Embryonic facial prominence (tissue), 1 donor: Measurements from ENCODE around the gene HEMGN.
"Not testable (repeated sequence)": the region's sequence is repeated elsewhere in the genome, so short reads cannot be mapped to it uniquely, and the experiment has no call there.

ENCODE experiments used
- DNase-seq: peaks from one replicate; pipeline ENCODE4 v3.0.0-alpha.2; 2016; ENCODE audit errors: extremely low spot score

Gene HEMGN, protein sequence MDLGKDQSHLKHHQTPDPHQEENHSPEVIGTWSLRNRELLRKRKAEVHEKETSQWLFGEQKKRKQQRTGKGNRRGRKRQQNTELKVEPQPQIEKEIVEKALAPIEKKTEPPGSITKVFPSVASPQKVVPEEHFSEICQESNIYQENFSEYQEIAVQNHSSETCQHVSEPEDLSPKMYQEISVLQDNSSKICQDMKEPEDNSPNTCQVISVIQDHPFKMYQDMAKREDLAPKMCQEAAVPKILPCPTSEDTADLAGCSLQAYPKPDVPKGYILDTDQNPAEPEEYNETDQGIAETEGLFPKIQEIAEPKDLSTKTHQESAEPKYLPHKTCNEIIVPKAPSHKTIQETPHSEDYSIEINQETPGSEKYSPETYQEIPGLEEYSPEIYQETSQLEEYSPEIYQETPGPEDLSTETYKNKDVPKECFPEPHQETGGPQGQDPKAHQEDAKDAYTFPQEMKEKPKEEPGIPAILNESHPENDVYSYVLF

DNA sequence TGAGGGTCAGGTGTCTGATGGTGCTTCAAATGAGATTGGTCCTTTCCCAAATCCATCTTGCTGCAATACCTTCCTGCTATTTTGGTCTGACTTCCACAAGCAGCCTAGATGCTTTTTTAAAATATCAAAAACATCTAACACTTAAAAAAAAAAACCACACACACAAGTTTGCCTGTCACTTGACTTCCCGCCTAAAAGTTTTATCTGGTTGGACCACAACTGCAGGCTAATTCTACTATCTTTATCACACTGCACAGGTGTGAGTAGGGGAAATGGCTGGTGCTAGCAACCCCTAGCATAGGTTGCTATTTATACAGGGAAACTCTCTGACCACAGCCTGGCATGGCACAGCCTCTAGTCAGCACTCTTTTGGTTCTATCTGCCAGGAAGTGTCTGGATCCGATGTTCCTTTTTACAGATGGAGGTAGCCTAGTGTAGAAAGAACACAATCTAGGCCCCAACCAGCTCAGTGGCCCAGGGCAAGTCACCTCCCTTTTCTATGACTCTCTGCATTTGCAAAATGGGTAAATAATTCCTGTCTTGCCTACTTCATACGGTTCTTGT is at the start of gene HEMGN:
Gene HEMGN (minus strand): TSS at position 92 of the 564 bp plus-strand sequence. CDS start 36 bp downstream, at position 56.
- no peak for DNase-seq

DNA sequence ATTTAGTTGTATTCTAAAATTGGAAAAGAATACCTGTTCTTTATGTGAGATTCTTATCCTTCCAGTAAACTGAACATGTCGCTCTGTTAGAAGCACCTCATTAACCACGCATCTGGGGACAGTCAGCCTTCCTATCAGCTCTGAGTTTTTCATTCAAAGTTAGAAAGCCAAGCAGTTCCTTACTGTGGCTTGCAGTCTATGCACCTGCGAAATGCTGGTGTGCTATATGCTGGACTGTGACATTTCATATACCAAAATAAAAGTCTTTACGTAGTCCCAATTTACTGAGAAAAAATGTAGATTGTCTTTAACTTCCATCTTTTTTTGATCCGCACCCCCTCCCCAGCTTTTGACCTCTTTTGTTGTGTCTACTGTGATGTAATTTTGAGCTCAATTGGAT is 49.5 kb upstream of the HEMGN start:
- no peak for DNase-seq

DNA sequence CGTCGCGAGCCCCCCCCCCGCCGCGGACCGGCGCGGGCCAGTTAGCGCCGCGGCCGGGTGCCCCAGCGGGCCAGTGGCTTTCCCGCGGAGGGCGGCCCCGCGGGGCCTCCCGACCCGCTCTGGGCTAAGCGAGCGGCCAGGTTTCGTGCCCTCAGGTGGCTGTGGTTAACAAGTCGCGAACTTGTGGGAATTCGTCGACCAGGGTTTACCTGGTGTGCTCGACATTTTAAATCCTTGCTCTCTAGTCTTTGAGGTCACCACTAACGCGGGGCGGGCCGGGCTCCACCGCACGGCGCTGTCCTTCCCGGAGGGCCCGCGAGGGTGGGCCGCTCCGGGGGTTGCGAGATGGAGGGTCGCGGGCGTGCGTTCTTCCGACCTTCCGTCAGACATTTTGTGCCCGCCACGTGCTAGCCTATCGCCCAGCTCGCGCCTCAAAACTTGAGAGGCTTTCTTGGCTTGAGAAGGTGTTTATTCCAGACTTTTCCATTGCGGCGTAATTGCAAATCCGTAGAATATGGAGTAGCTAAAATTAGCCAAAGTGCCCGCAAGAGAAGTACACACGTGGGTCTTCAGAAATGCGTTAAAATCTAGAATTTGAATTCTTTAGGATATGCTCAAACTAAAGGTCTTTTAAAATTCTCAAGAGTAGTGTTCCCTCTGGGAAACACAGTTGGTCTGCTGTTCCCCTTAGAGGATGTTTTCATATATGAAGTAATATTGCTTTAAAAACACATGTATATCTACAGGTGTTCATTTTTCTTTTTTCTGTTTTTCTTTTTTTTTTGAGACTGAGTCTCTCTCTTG is 47.3 kb upstream of the HEMGN start:
- no peak for DNase-seq

DNA sequence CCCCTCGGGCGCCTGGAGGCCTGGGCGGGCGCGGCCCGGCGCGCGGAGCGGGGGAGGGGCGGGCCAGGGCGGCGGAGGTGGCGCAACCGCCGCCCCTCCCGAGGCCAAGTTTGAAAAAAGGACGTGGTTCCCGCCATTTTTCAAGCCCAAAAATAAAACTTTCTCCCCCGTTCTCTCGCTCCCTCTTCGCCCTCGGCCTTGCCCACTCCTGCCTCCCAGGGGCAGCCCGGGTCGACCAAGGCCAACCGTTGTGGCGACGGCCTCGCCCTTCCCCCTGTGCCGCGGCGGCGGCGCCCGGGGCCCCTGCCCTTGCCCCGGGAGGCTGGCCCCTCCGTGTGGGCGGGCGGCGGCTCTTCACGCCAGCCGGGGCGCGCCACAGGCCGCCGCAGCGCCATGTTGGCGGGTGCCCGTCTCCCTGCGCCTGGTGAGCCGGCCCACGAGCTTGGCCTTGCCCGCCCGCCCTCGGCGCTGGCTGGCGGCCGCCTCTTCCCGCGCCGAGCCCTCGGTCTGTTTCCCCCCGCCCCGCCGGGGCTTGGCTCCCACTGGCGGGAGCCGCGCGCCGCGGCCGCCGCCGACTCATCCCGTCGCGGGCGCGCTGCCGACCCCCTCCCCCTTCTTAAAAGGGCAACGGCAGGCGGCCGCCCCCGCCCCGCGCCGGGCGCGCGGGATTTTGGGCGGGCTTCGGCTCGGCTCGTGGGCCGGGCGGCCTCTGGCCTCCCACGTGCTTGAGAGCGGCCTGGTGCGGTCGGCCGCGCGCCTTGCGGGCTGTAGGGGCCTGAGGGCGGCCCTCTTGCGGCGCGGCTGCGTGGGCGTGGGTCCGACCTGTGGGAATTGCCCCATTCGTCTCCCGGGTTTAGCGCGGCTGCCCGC is 46.5 kb upstream of the HEMGN start:
- peak; percentile 66 for DNase-seq

DNA sequence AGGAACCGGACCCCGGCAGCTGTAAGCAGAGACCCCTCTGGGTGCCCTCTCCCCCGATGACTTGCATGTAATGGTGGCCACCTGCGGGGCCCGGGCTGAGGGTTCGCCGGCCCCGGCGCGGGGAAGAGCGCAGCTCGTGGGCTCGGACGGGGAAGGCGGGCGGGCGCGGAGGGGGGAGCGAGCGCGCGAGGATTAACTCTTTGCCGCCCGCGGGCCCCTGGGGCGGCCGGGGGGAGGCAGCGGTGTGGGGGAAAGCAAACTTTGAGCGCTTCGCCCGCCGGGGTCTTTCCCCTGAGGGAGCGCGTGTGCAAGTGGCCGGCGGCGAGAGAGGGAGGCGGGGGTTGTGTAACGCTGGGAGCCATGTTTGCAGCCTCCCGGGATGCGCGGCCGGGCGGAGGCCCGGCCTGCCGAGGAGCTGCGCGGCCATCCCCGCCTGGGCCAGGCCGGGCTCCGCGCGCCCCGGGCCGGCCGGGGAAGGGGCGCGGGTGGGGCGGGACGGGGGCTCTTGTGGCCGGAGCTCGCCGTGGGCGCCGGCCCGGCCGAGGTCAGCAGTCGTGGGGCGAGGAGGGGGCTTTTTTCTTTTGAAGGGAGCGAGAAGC is 45.7 kb upstream of the HEMGN start:
- DNase-seq, result no peak

DNA sequence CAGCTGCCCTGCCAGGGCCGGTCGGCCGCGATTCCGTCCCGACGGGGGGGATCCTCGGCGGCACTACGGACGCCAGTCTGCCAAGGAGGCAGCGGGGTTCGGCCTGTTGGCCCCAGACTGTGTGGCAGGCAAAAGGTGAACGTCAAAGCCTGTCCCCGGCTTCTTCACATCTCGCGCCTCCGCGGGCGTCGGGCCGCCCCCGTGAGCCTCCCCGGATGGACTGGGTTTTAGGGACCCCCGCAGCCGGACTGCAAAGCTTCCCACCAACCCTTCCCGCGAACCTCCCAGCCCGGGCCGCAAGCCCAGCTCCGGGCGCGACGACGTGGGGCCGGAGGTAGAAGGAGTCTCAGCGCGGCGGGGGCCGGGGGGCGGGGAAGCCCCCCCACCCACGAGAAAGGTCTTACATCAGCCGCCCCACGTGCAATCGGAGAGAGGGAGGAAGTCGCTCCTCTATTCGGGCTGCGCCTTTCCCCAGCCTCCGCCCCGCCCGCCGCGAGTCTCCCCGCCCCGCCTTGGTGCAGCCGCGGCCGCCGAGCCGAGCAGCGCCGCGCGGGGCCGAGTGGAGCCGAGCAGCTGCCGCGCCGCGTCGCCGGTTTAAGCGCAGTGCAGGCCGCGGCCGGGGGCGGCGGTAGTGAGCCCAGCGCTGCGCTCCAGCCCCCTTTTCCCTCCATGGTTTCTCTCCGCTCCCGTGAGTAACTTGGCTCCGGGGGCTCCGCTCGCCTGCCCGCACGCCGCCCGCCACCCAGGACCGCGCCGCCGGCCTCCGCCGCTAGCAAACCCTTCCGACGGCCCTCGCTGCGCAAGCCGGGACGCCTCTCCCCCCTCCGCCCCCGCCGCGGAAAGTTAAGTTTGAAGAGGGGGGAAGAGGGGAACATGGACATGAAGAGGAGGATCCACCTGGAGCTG is 45.0 kb upstream of the HEMGN start, which contains the start of gene ANP32B:
Gene ANP32B (plus strand): TSS at position 659 of the 906 bp plus-strand sequence. CDS start 215 bp downstream, at position 874.
- peak; percentile 92 for DNase-seq

DNA sequence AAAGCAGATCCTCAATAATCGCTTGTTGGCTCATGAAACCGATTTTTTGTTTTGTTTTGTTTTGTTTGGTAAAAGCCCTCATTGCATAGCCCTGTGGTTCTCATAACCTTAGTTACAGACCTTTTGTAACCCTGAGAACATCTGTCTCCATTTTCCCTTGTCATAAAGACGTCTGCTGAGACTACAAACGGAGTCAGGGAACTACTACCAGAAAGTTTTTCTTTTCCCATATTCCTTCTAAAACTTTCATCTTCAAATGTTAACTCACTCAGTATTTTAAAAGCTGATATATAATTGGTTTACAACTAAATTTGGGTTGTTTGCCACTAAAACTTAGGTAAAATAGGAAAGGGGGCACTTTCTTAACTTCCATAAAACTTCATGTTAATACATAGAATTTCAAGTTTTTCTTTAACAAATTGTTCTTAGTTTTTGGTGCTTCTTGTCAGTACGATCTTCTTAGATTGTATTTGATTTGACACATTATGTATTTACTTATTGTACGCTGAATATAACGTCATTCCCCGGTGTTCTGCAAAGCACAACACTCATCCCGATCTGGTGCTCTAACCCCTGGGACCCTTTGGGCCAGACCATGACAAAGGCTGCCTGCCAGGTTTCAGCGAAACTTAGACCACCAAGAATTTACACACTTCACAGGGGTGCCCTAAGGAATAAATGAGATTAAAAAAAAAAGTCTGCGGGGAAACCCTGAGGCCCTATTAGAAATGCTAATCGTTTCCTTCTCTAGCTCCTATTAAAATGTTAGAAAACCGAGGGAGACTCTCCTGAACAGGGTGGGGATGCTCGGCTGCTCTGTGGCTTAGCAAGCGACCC is 44.1 kb upstream of the HEMGN start:
- no peak for DNase-seq

DNA sequence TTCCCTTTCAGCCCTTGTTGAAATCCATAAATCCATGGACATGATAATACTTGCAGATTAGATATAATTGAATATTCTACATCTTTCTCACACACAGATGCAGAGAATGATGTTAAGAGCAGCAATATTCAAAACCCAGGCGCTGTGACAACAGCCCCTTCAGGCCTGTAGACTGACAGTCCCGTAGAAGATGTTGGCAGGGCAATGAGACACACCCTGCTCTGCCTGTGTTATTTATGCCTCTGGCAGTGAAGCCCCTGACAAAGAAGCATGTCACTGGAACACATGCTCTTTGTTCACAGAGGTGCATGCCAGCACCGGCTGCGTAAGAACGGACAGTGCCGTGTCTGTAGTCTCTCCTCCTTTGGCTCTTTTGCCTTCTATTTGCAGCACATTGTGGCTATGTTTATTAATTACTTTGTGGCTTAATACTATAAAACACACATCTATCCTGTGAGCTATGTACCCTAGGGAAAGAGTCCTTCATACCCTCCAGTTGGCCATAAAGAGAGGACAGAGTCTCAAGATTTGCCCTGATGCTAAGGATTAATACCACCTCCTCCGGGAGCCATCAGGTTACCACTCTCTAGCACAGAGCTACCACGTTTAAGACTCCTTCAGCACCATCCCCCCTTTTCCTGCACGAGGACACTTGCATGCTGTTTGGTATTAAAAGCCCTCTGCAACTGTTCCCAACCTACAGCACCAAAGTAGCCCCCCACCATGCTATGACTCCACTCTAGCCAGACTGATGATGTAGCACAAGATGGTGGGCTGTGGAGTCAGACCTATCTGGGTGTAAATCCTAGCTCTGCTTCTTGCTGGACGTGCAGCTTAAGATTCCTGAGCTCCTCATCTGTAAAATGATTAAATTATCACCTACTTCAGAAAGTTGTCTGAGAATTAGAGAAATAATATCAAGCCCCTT is 43.2 kb upstream of the HEMGN start:
- no peak for DNase-seq

DNA sequence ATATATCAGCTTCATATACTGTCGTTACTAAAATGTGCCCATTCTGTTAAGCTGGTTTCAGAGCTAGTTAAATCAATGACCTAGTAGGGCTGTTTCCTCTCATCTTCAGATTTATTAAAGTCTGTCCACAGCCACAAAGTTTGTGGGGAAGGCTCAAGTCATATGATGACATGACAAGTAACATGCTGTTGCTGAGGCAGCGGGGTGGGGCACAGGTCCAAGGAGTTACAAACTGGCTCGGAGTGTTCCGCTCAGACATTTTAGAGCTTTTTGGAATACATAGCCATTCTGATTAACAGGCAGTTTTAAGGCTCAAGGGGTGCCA is 42.5 kb upstream of the HEMGN start:
- no peak for DNase-seq

DNA sequence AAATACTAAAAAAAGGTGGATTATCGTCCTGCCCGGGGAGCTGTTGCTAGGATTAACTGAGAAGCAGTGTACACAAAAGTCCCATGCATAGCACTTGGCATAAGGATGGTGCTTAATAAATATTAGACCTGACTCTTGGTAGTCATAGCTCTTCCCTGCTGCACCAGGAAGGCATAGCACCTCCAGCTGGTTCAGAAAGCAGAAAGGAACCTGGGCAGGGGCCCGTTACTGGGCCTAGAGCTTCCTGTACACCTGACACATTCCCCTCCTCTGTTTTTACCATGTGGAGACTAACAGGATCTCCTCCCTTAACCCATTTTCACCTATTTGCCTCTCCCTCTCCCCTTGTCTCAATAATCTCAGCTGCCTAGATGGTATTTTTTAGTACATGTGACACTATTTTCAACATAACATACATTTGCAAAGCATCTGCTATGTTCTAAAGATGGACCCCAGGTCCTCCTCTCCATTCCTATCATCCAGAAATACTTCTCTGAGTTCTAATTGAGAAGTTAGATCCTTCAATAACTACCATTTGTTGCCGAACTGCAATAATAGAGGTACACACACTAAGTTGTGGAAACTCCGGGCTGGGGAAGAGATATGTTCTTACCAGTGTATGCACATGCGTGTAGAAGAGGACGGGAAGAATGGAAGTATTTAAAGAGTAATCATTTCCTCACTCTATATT is 42.0 kb upstream of the HEMGN start:
- DNase-seq, result no peak

DNA sequence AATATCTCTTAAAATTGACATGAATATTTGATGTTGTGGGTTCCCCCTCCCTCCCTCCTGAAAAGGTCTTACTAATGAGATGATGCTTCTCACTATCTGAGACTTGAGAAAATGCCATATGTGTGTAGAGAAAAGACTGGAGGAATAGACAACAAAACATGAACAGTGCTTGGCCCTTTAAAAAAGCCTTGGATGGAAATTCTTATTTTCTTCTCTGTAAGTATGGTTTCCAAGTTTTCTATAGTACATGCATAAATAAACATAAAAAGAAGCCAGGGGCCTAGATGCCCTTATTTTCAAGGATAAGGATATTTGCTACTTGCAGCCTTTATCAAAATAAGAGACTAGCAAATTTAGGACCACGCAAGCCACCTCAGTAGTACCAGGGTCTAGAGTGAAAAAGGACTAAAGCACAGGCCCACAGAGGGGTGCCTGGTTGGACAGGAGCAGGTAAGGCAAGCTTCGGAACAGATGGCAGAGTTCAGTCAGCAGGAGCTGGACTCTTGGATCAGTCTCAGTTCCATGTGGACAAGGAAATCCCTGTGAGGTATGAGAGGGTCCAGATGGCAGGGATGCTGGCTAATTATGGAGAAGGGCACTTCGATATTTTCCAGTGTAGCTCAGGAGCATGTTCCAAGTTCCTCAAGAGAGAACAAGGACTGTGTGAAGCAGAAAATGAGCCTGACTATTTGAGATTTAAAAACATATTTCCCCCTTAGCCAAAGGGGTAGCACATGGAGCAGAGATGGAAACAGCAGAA is 40.6 kb upstream of the HEMGN start:
- DNase-seq, result no peak

DNA sequence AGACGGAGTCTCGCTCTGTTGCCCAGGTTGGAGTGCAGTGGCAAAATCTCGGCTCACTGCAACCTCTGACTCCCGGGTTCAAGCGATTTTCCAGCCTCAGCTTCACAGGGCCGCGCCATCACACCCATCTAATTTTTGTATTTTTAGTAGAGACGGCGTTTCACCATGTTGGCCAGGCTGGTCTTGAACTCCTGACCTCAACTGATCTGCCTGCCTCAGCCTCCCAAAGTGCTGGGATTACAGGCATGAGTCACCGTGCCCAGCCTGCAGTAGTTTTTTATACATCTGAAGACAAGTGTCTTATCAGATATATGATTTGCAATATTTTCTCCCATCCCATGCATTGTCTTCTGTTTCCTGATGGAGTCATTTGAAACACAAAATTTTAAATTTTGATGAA is 38.7 kb upstream of the HEMGN start:
- not testable (repeated sequence) for DNase-seq

DNA sequence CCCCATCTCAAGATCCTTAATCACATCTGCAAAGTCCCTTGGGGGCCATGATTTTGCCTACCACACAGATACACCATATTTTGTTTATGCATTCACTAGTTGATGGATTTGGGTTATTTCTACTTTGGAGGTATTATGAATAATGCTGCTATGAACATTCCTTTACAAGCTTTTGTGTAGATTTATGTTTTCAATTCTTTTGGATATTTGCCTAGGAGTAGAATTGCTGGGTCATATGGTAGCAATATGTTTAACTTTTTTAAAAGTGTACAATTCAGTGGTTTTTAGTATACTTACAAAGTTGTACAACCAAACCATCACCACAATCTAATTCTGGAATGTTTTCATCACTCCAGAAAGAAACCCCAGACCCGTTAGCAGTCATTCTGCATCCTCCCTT is 37.4 kb upstream of the HEMGN start:
- no peak for DNase-seq

DNA sequence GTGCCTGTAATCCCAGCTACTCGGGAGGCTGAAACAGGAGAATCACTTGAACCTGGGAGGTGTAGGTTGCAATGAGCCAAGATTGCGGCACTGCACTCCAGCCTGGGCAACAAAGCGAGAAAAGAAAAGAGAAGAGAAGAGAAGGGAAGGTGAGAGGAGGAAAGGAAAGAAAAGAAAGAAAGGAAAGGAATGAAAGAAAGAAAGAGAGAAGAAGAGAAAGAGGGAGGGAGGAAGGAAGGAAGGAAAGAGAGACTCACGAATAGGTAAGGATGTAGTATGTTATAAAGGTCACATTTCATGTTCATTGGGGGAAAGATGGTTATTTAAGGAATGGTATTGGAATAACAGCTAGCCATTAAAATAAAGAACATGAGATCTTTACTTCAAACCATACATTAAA is 34.8 kb upstream of the HEMGN start:
- DNase-seq, result no peak

DNA sequence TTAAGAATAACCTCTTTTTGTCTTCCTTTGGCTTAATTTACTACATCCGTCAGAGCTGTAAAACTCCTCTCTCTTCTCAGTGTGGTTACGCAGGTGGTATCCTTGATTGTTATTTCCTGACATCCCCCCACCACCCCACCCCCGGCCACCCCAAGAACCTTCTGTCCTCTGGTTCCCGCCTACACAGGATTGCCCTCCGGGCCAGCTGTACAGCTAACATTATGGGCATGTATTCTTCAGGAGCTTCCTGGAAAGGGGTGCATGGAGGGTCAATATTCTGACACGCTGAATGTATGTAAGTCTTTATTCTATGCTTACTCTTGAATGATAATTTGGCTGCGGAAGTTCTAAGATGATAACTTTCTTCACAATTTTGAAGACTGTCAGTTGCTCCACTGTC is 32.2 kb upstream of the HEMGN start:
- no peak for DNase-seq

DNA sequence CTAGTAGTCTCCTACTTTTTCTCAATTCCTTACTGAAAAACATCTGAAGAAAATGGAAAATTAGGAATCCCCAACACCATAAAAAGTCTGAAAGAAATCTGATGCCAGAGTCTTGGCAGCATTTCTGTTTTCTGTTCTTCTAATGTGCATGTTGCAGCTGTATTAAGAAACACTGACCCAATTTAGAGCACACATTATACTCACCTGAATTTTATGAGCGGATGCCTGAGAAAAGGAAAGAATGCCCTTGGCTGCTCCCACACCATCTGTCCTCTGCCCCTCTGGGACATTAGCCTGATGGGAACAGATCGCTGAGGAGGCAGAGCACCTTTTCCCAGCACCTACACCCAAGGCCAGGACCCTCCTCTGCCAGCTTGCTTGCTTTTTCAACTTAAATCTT is 31.0 kb upstream of the HEMGN start:
- no peak for DNase-seq

DNA sequence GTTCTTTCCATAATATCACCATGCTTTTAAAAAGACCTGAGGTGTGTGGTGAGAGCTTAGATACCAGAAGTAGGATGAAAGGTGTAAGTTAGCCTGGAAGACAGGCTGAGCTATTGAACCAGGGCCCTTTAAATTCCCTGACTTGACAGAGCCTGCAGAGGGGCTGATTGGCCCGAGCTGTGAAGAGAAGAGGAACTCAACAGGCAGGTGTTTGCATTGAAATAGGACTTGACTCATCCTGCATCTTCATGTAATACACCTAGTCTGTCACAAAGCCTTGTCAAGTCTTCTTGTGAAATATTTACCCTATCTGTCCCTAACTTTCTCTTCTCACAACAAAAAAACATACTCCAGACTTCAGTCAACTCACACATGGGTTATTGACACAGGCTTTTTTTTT is 28.5 kb upstream of the HEMGN start:
- DNase-seq, result no peak
